ENCODE data around the gene UNC79.

The UNC79 gene

DNA sequence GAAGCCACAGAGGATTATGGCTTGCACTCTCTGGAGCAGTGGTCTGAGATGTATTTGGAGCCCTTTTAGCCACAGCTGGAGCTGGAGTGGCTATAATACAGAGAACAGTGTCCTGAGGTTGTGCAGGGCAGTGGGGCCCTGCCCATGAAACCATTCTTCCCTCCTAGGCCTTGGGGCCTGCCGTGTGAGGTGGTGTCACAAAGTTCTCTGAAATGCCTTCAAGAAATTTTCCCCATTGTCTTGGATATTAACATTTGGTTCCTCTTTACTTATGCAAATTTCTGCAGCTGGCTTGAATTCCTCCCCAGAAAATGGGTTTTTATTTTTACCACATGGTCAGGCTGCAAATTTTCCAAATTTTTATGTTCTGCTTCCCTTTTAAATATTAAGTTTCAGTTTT lies 79.3 kb downstream of the UNC79 start:
- CTCF ChIA-PET = no interaction called here

DNA sequence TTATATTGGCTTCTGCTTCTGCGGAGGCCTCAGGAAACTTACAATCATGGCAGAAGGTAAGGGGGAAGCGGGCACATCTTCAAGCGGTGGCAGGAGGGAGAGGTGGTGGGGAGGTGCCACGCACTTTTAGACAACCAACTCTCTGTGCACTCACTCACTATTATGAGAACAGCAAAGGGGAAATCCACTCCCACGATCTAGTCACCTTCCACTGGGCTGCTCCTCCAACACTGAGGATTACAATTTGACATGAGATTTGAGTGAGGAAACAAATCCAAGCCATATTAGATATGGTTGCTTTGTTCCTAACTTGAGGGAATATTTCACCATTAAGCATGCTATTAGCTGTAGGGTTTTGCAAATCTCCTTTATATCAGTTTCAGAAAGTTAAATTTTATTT lies 80.3 kb downstream of the UNC79 start:
- Histone ChIP-seq H3K27ac (ENCODE audit: extremely low read depth, low read depth, low read length) (no peak overlapping the region), H3K9me3 (ENCODE audit: control insufficient read depth, insufficient read depth, low read depth, low read length) (no peaks in the 10 kb centered on the region), H3K4me3 (ENCODE audit: low read depth, low read length) (no peak overlapping the region), H3K36me3 (ENCODE audit: control insufficient read depth in 2 of 2, insufficient read depth in 1 of 2, low read length in 2 of 2) (no peaks in the 10 kb centered on the region), H3K4me1 (ENCODE audit: control insufficient read depth, insufficient read depth, low read length) (no peaks in the 10 kb centered on the region)
- ChIA-PET CTCF (no interaction called here), POLR2A (no interaction called here)
- TF ChIP-seq KLF10 (tag by site-specific recombination; IDR thresholded peaks at IDR 0.05) (no peak), KLF7 (tag by site-specific recombination; IDR thresholded peaks at IDR 0.05; ENCODE audit: borderline replicate concordance) (no peak), ZNF624 (tag by site-specific recombination; IDR thresholded peaks at IDR 0.05) (no peak), GLIS2 (tag by site-specific recombination; IDR thresholded peaks at IDR 0.05) (no peak), ZNF658 (tag by site-specific recombination; IDR thresholded peaks at IDR 0.05) (no peak), ZNF677 (tag by site-specific recombination; IDR thresholded peaks at IDR 0.05) (no peak), ZNF544 (tag by site-specific recombination; IDR thresholded peaks at IDR 0.05) (no peak), KLF16 (tag by site-specific recombination; IDR thresholded peaks at IDR 0.05) (no peak), ZNF600 (tag by site-specific recombination; IDR thresholded peaks at IDR 0.05) (no peak), ZNF239 (tag by site-specific recombination; IDR thresholded peaks at IDR 0.05) (no peak), ZNF621 (tag by site-specific recombination; IDR thresholded peaks at IDR 0.05) (no peak), ZNF473 (tag by site-specific recombination; IDR thresholded peaks at IDR 0.05) (no peak), ZNF558 (tag by site-specific recombination; IDR thresholded peaks at IDR 0.05) (no peak), ZNF350 (tag by site-specific recombination; IDR thresholded peaks at IDR 0.05) (no peak), ZNF138 (tag by site-specific recombination; IDR thresholded peaks at IDR 0.05; ENCODE audit: borderline replicate concordance) (no peak), ZNF174 (tag by site-specific recombination; IDR thresholded peaks at IDR 0.05) (no peak)
- TF ChIP-seq, protein P1, sequence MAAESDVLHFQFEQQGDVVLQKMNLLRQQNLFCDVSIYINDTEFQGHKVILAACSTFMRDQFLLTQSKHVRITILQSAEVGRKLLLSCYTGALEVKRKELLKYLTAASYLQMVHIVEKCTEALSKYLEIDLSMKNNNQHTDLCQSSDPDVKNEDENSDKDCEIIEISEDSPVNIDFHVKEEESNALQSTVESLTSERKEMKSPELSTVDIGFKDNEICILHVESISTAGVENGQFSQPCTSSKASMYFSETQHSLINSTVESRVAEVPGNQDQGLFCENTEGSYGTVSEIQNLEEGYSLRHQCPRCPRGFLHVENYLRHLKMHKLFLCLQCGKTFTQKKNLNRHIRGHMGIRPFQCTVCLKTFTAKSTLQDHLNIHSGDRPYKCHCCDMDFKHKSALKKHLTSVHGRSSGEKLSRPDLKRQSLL (tag by site-specific recombination; IDR thresholded peaks at IDR 0.05) = no peak
- TF ChIP-seq, protein P2, sequence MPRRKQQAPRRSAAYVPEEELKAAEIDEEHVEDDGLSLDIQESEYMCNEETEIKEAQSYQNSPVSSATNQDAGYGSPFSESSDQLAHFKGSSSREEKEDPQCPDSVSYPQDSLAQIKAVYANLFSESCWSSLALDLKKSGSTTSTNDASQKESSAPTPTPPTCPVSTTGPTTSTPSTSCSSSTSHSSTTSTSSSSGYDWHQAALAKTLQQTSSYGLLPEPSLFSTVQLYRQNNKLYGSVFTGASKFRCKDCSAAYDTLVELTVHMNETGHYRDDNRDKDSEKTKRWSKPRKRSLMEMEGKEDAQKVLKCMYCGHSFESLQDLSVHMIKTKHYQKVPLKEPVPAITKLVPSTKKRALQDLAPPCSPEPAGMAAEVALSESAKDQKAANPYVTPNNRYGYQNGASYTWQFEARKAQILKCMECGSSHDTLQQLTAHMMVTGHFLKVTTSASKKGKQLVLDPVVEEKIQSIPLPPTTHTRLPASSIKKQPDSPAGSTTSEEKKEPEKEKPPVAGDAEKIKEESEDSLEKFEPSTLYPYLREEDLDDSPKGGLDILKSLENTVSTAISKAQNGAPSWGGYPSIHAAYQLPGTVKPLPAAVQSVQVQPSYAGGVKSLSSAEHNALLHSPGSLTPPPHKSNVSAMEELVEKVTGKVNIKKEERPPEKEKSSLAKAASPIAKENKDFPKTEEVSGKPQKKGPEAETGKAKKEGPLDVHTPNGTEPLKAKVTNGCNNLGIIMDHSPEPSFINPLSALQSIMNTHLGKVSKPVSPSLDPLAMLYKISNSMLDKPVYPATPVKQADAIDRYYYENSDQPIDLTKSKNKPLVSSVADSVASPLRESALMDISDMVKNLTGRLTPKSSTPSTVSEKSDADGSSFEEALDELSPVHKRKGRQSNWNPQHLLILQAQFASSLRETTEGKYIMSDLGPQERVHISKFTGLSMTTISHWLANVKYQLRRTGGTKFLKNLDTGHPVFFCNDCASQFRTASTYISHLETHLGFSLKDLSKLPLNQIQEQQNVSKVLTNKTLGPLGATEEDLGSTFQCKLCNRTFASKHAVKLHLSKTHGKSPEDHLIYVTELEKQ (tag by site-specific recombination; IDR thresholded peaks at IDR 0.05; ENCODE audit: borderline replicate concordance) = no peak
- TF ChIP-seq, protein P3, sequence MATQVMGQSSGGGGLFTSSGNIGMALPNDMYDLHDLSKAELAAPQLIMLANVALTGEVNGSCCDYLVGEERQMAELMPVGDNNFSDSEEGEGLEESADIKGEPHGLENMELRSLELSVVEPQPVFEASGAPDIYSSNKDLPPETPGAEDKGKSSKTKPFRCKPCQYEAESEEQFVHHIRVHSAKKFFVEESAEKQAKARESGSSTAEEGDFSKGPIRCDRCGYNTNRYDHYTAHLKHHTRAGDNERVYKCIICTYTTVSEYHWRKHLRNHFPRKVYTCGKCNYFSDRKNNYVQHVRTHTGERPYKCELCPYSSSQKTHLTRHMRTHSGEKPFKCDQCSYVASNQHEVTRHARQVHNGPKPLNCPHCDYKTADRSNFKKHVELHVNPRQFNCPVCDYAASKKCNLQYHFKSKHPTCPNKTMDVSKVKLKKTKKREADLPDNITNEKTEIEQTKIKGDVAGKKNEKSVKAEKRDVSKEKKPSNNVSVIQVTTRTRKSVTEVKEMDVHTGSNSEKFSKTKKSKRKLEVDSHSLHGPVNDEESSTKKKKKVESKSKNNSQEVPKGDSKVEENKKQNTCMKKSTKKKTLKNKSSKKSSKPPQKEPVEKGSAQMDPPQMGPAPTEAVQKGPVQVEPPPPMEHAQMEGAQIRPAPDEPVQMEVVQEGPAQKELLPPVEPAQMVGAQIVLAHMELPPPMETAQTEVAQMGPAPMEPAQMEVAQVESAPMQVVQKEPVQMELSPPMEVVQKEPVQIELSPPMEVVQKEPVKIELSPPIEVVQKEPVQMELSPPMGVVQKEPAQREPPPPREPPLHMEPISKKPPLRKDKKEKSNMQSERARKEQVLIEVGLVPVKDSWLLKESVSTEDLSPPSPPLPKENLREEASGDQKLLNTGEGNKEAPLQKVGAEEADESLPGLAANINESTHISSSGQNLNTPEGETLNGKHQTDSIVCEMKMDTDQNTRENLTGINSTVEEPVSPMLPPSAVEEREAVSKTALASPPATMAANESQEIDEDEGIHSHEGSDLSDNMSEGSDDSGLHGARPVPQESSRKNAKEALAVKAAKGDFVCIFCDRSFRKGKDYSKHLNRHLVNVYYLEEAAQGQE (tag by site-specific recombination; IDR thresholded peaks at IDR 0.05) = no peak

More for the DNA sequence above, 79.3 kb downstream of the UNC79 start:
- no peaks in the 10 kb centered on the region for H3K4me1 ChIP-seq (ENCODE audit: control insufficient read depth, insufficient read depth, low read length)
- POLR2A ChIA-PET = no interaction called here
- TF ChIP-seq, protein P4, sequence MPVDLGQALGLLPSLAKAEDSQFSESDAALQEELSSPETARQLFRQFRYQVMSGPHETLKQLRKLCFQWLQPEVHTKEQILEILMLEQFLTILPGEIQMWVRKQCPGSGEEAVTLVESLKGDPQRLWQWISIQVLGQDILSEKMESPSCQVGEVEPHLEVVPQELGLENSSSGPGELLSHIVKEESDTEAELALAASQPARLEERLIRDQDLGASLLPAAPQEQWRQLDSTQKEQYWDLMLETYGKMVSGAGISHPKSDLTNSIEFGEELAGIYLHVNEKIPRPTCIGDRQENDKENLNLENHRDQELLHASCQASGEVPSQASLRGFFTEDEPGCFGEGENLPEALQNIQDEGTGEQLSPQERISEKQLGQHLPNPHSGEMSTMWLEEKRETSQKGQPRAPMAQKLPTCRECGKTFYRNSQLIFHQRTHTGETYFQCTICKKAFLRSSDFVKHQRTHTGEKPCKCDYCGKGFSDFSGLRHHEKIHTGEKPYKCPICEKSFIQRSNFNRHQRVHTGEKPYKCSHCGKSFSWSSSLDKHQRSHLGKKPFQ (tag by site-specific recombination; IDR thresholded peaks at IDR 0.05) = no peak
- TF ChIP-seq ZNF585B (tag by site-specific recombination; IDR thresholded peaks at IDR 0.05) = peak; percentile 50
- no peaks in the 10 kb centered on the region for H3K9me3 ChIP-seq (ENCODE audit: control insufficient read depth, insufficient read depth, low read depth, low read length)
- H3K27ac ChIP-seq (ENCODE audit: extremely low read depth, low read depth, low read length) = no peak overlapping the region
- no peaks in the 10 kb centered on the region for H3K36me3 ChIP-seq (ENCODE audit: control insufficient read depth in 2 of 2, insufficient read depth in 1 of 2, low read length in 2 of 2)
- no peak overlapping the region for H3K4me3 ChIP-seq (ENCODE audit: low read depth, low read length)

Measured in HEK293 (cell line).